ENCODE data around the gene NAALADL2. TPM values are rescaled to one million over a fixed set of nuclear protein-coding genes. Genes with fewer than 3 reads are reported as not detected.

NAALADL2 gene
- polyA plus RNA-seq, 2 of the 4 experiments (the other 2 are of a cell fraction) = 0.09 to 0.28 TPM

DNA sequence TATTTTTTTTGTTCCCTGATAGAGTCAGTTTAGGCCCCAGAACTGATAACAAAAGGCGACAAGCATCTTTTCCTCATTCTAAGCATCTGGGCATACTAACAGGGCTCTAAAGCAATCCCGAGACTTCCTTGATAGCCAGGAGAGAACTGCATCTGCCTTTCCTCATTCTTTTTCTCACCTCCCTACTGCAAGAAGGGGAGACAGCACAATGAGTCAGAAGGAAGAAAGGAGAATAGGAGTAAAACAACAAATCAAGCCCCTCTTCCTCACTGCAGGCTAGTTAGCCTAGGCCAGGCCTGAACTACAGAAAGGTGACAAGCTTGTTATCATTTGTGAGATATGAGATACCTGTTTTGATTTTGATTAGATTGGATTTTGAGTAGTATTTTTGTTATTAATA lies 97.9 kb downstream of the NAALADL2 start:
- Histone ChIP-seq H3K4me3 (no peak overlapping the region), H3K27ac (peak overlapping the region in 1 of 2 experiments; percentile 45; a peak in 1 of 6 replicates), H3K4me1 (peaks cover 31% of the 10 kb centered on the region), H3K9me3 (no peaks in the 10 kb centered on the region), H3K4me2 (peak overlapping the region; percentile 25; the same call in 2 of the 3 replicates)
- POLR2A ChIA-PET = no interaction called here
- WGBS (ENCODE audit: missing lambda C conversion rate) = 92% methylated on average over 2 of the region's 2 CpGs
- FAIRE-seq = no peak
- DNase-seq (ENCODE audit: low read depth in 1 of 2, low spot score in 1 of 2) = no peak
- TF ChIP-seq JUN (IDR thresholded peaks at IDR 0.05) (no peak), BHLHE40 (IDR thresholded peaks at IDR 0.05; ENCODE audit: low read depth, low read length) (no peak), EP300 (IDR thresholded peaks at IDR 0.05) (no peak)
- TF ChIP-seq, protein P1, sequence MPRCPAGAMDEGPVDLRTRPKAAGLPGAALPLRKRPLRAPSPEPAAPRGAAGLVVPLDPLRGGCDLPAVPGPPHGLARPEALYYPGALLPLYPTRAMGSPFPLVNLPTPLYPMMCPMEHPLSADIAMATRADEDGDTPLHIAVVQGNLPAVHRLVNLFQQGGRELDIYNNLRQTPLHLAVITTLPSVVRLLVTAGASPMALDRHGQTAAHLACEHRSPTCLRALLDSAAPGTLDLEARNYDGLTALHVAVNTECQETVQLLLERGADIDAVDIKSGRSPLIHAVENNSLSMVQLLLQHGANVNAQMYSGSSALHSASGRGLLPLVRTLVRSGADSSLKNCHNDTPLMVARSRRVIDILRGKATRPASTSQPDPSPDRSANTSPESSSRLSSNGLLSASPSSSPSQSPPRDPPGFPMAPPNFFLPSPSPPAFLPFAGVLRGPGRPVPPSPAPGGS (IDR thresholded peaks at IDR 0.05) = no peak
- TF ChIP-seq, protein P2, sequence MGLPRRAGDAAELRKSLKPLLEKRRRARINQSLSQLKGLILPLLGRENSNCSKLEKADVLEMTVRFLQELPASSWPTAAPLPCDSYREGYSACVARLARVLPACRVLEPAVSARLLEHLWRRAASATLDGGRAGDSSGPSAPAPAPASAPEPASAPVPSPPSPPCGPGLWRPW (IDR thresholded peaks at IDR 0.05) = no peak
- CTCF ChIA-PET = interaction anchor here (0.6 to 0.7 kb wide), 2 partner anchors 10 to 835 kb away, joined by 3 read pairs; no protein-coding TSS in a partner anchor
- ATAC-seq = no peak; a peak in 1 of 6 replicates

DNA sequence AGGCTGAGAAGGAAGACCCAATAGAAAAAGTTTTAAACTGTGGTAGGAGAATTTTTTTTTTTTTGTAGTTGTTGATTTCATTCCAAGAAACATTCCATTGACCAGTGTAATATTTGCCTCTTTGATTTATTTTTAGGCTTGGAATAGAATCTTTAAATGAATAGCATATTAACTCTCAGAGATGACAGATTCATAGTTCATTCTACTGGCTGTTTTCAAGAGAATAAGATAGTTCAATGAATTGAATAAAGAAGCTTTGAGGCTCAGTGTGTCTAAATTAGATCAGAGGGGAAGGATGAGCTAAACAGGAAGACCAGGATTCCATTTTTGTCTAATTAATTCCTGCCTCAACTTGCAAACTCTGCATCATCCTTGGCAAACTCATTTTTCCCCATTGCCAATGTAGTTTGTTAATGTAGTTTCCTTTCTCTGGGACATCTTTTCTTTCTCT lies 98.4 kb downstream of the NAALADL2 start:
- no peaks in the 10 kb centered on the region for H3K9me3 ChIP-seq
- FAIRE-seq = no peak
- ATAC-seq = no peak
- POLR2A ChIA-PET = no interaction called here
- CTCF ChIA-PET = interaction anchor here (0.7 kb wide), 1 partner anchor 836 kb away, joined by 3 read pairs; no protein-coding TSS in a partner anchor
- no peak for DNase-seq (ENCODE audit: low read depth in 1 of 2, low spot score in 1 of 2)
- peak overlapping the region; percentile 25; the same call in 2 of the 3 replicates for H3K4me2 ChIP-seq
- H3K4me3 ChIP-seq = no peak overlapping the region
- H3K27ac ChIP-seq = no peak overlapping the region; a peak in 1 of 6 replicates
- peaks cover 31% of the 10 kb centered on the region for H3K4me1 ChIP-seq
- TF ChIP-seq SREBF2 (IDR thresholded peaks at IDR 0.05) = no peak
- no peak for TF ChIP-seq ZSCAN20 (CRISPR knock-in tag; IDR thresholded peaks at IDR 0.05)
- no peak for TF ChIP-seq NPAS2 (CRISPR knock-in tag; IDR thresholded peaks at IDR 0.05; ENCODE audit: borderline replicate concordance)
- TF ChIP-seq, protein P3, sequence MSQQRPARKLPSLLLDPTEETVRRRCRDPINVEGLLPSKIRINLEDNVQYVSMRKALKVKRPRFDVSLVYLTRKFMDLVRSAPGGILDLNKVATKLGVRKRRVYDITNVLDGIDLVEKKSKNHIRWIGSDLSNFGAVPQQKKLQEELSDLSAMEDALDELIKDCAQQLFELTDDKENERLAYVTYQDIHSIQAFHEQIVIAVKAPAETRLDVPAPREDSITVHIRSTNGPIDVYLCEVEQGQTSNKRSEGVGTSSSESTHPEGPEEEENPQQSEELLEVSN (IDR thresholded peaks at IDR 0.05; ENCODE audit: borderline replicate concordance, low read depth) = no peak
- TF ChIP-seq JUN (IDR thresholded peaks at IDR 0.05) = no peak
- TF ChIP-seq, protein P4, sequence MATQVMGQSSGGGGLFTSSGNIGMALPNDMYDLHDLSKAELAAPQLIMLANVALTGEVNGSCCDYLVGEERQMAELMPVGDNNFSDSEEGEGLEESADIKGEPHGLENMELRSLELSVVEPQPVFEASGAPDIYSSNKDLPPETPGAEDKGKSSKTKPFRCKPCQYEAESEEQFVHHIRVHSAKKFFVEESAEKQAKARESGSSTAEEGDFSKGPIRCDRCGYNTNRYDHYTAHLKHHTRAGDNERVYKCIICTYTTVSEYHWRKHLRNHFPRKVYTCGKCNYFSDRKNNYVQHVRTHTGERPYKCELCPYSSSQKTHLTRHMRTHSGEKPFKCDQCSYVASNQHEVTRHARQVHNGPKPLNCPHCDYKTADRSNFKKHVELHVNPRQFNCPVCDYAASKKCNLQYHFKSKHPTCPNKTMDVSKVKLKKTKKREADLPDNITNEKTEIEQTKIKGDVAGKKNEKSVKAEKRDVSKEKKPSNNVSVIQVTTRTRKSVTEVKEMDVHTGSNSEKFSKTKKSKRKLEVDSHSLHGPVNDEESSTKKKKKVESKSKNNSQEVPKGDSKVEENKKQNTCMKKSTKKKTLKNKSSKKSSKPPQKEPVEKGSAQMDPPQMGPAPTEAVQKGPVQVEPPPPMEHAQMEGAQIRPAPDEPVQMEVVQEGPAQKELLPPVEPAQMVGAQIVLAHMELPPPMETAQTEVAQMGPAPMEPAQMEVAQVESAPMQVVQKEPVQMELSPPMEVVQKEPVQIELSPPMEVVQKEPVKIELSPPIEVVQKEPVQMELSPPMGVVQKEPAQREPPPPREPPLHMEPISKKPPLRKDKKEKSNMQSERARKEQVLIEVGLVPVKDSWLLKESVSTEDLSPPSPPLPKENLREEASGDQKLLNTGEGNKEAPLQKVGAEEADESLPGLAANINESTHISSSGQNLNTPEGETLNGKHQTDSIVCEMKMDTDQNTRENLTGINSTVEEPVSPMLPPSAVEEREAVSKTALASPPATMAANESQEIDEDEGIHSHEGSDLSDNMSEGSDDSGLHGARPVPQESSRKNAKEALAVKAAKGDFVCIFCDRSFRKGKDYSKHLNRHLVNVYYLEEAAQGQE (IDR thresholded peaks at IDR 0.05) = no peak
- no peak for TF ChIP-seq KDM1A (IDR thresholded peaks at IDR 0.05; ENCODE audit: low read depth)
- no peak for TF ChIP-seq HOXB13 (CRISPR knock-in tag; IDR thresholded peaks at IDR 0.05; ENCODE audit: low read depth)
- no peak for TF ChIP-seq ZFP36 (IDR thresholded peaks at IDR 0.05; ENCODE audit: borderline replicate concordance, partially characterized antibody)
- no peak for TF ChIP-seq HDAC2 (IDR thresholded peaks at IDR 0.05)
- no peak for TF ChIP-seq PHF8 (IDR thresholded peaks at IDR 0.05; ENCODE audit: borderline replicate concordance, low read depth)
- TF ChIP-seq TP53 (CRISPR knock-in tag; IDR thresholded peaks at IDR 0.05) = no peak
- TF ChIP-seq CHD4 (IDR thresholded peaks at IDR 0.05; ENCODE audit: borderline replicate concordance) = no peak
- no peak for TF ChIP-seq MAZ (IDR thresholded peaks at IDR 0.05; ENCODE audit: borderline replicate concordance, low read depth, low read length)

All from A549 (cell line).